ENCODE results near the gene AQP2.

Gene AQP2

GRCh38 chr12:49932533-49933130 lies 17.9 kb upstream of the AQP2 start:
- no peak for DNase-seq (ENCODE audit: extremely low read depth, insufficient read length)
- no peak for TF ChIP-seq CTCF (IDR thresholded peaks at IDR 0.05; ENCODE audit: insufficient read depth, low read length, poor library complexity, severe bottlenecking)
- Histone ChIP-seq H3K36me3 (ENCODE audit: control insufficient read depth, insufficient read depth, low read length) (no peaks in the 10 kb centered on the region), H3K4me3 (replicated peaks; ENCODE audit: low read depth, low read length) (no peak overlapping the region), H3K27me3 (replicated peaks; ENCODE audit: control insufficient read depth, insufficient read depth, low read length) (no peaks in the 10 kb centered on the region)

GRCh38 chr12:49933796-49934195 lies 16.7 kb upstream of the AQP2 start:
- Histone ChIP-seq H3K36me3 (ENCODE audit: control insufficient read depth, insufficient read depth, low read length) (no peaks in the 10 kb centered on the region), H3K27me3 (replicated peaks; ENCODE audit: control insufficient read depth, insufficient read depth, low read length) (no peaks in the 10 kb centered on the region), H3K4me3 (replicated peaks; ENCODE audit: low read depth, low read length) (no peak overlapping the region)
- DNase-seq (ENCODE audit: extremely low read depth, insufficient read length) = no peak
- no peak for TF ChIP-seq CTCF (IDR thresholded peaks at IDR 0.05; ENCODE audit: insufficient read depth, low read length, poor library complexity, severe bottlenecking)

GRCh38 chr12:49934505-49934904 lies 16.0 kb upstream of the AQP2 start:
- Histone ChIP-seq H3K36me3 (ENCODE audit: control insufficient read depth, insufficient read depth, low read length) (no peaks in the 10 kb centered on the region), H3K4me3 (replicated peaks; ENCODE audit: low read depth, low read length) (no peak overlapping the region), H3K27me3 (replicated peaks; ENCODE audit: control insufficient read depth, insufficient read depth, low read length) (no peaks in the 10 kb centered on the region)
- no peak for DNase-seq (ENCODE audit: extremely low read depth, insufficient read length)
- TF ChIP-seq CTCF (IDR thresholded peaks at IDR 0.05; ENCODE audit: insufficient read depth, low read length, poor library complexity, severe bottlenecking) = no peak

- H3K27me3 ChIP-seq (replicated peaks; ENCODE audit: control insufficient read depth, insufficient read depth, low read length) = no peaks in the 10 kb centered on the region
- no peak for DNase-seq (ENCODE audit: extremely low read depth, insufficient read length)
- no peak overlapping the region for H3K4me3 ChIP-seq (replicated peaks; ENCODE audit: low read depth, low read length)
- TF ChIP-seq CTCF (IDR thresholded peaks at IDR 0.05; ENCODE audit: insufficient read depth, low read length, poor library complexity, severe bottlenecking) = no peak
- H3K36me3 ChIP-seq (ENCODE audit: control insufficient read depth, insufficient read depth, low read length) = no peaks in the 10 kb centered on the region
These were observed 13.6 kb upstream of the AQP2 start for GRCh38 chr12:49936925-49937324.

GRCh38 chr12:49937639-49938300 lies 12.8 kb upstream of the AQP2 start:
- no peaks in the 10 kb centered on the region for H3K27me3 ChIP-seq (replicated peaks; ENCODE audit: control insufficient read depth, insufficient read depth, low read length)
- H3K4me3 ChIP-seq (replicated peaks; ENCODE audit: low read depth, low read length) = no peak overlapping the region
- DNase-seq (ENCODE audit: extremely low read depth, insufficient read length) = no peak
- TF ChIP-seq CTCF (IDR thresholded peaks at IDR 0.05; ENCODE audit: insufficient read depth, low read length, poor library complexity, severe bottlenecking) = no peak
- H3K36me3 ChIP-seq (ENCODE audit: control insufficient read depth, insufficient read depth, low read length) = no peaks in the 10 kb centered on the region

Data from GM06990 (cell line).